OCI-LY3 (cell line): ENCODE measurements around the gene SHANK3.

Source experiments
- H2AFZ ChIP-seq: fragments of 200-600, 300-600 bp; shearing (Covaris generic); 2 replicates; pipeline ENCODE4 v1.6.0; 2014; ENCODE audit warnings: antibody characterized with exemption, low read depth, low read length
- H3K27ac ChIP-seq: fragments of 200-600, 300-600 bp; sonication (generic); 2 replicates; pipeline ENCODE4 v1.5.1; 2014; ENCODE audit warnings: mild to moderate bottlenecking, low read length, moderate library complexity, mixed read lengths
- H3K27me3 ChIP-seq: fragments of 200-600, 300-600 bp; sonication (generic); 2 replicates; pipeline ENCODE4 v1.6.1; 2014; ENCODE audit warnings: low read depth, low read length, mixed read lengths
- H3K36me3 ChIP-seq: fragments of 200-600, 300-600 bp; sonication (generic); replicated peaks from 2 replicates; pipeline ENCODE3; 2014; ENCODE audit warnings: low read depth, low read length, mixed read lengths
- H3K4me1 ChIP-seq: fragments of 300-600, 200-600 bp; sonication (generic); 2 replicates; pipeline ENCODE4 v1.6.1; 2014; ENCODE audit warnings: low read length, mixed read lengths
- H3K4me2 ChIP-seq: fragments of 200-600, 300-600 bp; sonication (generic); 2 replicates; pipeline ENCODE4 v1.6.1; 2014; ENCODE audit warnings: low read length, mixed read lengths
- H3K4me3 ChIP-seq: fragments of 300-600, 200-600 bp; sonication (generic); 2 replicates; pipeline ENCODE4 v1.5.1; 2014; ENCODE audit warnings: antibody characterized with exemption, mild to moderate bottlenecking, low read length, moderate library complexity
- H3K79me2 ChIP-seq: fragments of 300-600, 200-600 bp; shearing (Covaris generic); 2 replicates; pipeline ENCODE4 v1.6.1; 2014; ENCODE audit warnings: mild to moderate bottlenecking, low read length, mixed read lengths
- H3K9ac ChIP-seq: fragments of 300-600, 200-600 bp; shearing (Covaris generic); 2 replicates; pipeline ENCODE4 v1.6.0; 2014; ENCODE audit warnings: mild to moderate bottlenecking, low read length, moderate library complexity
- H3K9me3 ChIP-seq: fragments of 200-600, 300-600 bp; shearing (Covaris generic); 2 replicates; pipeline ENCODE4 v1.6.1; 2014; ENCODE audit warnings: low read length, mixed read lengths; ENCODE audit not compliant: insufficient read depth
- H4K20me1 ChIP-seq: fragments of 200-600, 300-600 bp; sonication (generic); 2 replicates; pipeline ENCODE4 v1.6.1; 2016; ENCODE audit warnings: low read length, mixed read lengths; ENCODE audit not compliant: insufficient read depth
- CTCF ChIP-seq: fragments of 200-600, 300-600 bp; sonication (generic); IDR thresholded peaks from 2 replicates; pipeline ENCODE4 v1.5.1; 2014; ENCODE audit warnings: antibody characterized with exemption, low read length, low read depth
- EZH2phosphoT487 ChIP-seq: fragments of 200-600 bp; shearing (Covaris generic); IDR thresholded peaks from 2 replicates; pipeline ENCODE4 v1.6.1; 2018; ENCODE audit warnings: antibody characterized with exemption, mixed run types, low read depth

SHANK3 gene

GRCh38 chr22:50716290-50717024 is 43.8 kb downstream of the SHANK3 start:
- H3K4me2 ChIP-seq = no peak overlapping the region
- H3K27me3 ChIP-seq = no peaks in the 10 kb centered on the region
- H3K79me2 ChIP-seq = no peaks in the 10 kb centered on the region
- H3K4me1 ChIP-seq = no peaks in the 10 kb centered on the region
- H2AFZ ChIP-seq = no peak overlapping the region
- H3K36me3 ChIP-seq = no peaks in the 10 kb centered on the region
- no peaks in the 10 kb centered on the region for H3K9me3 ChIP-seq
- H3K4me3 ChIP-seq = no peak overlapping the region
- no peak overlapping the region for H3K9ac ChIP-seq
- TF ChIP-seq CTCF = no peak
- TF ChIP-seq EZH2phosphoT487 = no peak
- no peak overlapping the region for H3K27ac ChIP-seq
- no peaks in the 10 kb centered on the region for H4K20me1 ChIP-seq

- Histone ChIP-seq H3K4me3 (no peak overlapping the region), H3K79me2 (no peaks in the 10 kb centered on the region), H3K27ac (no peak overlapping the region), H3K27me3 (no peaks in the 10 kb centered on the region), H3K9me3 (no peaks in the 10 kb centered on the region), H3K4me2 (no peak overlapping the region), H3K4me1 (no peaks in the 10 kb centered on the region), H2AFZ (no peak overlapping the region), H3K36me3 (no peaks in the 10 kb centered on the region), H3K9ac (no peak overlapping the region), H4K20me1 (no peaks in the 10 kb centered on the region)
- 0 out of 2 replicates have a peak, but pooled peaks have one; percentile 7 for TF ChIP-seq CTCF
- TF ChIP-seq EZH2phosphoT487 = no peak
Measured at GRCh38 chr22:50717709-50718351, 45.2 kb downstream of the SHANK3 start.

GRCh38 chr22:50718352-50718709 is 45.7 kb downstream of the SHANK3 start:
- no peak overlapping the region for H3K4me3 ChIP-seq
- H3K4me1 ChIP-seq = no peaks in the 10 kb centered on the region
- TF ChIP-seq CTCF = no peak
- no peak for TF ChIP-seq EZH2phosphoT487
- no peaks in the 10 kb centered on the region for H3K79me2 ChIP-seq
- no peaks in the 10 kb centered on the region for H3K27me3 ChIP-seq
- no peak overlapping the region for H3K9ac ChIP-seq
- no peaks in the 10 kb centered on the region for H4K20me1 ChIP-seq
- no peak overlapping the region for H2AFZ ChIP-seq
- H3K27ac ChIP-seq = no peak overlapping the region
- H3K4me2 ChIP-seq = no peak overlapping the region
- H3K9me3 ChIP-seq = no peaks in the 10 kb centered on the region
- no peaks in the 10 kb centered on the region for H3K36me3 ChIP-seq

- H3K79me2 ChIP-seq = no peaks in the 10 kb centered on the region
- H3K4me1 ChIP-seq = peaks cover 6% of the 10 kb centered on the region
- TF ChIP-seq EZH2phosphoT487 = no peak
- TF ChIP-seq CTCF = no peak
- no peaks in the 10 kb centered on the region for H3K36me3 ChIP-seq
- no peak overlapping the region for H2AFZ ChIP-seq
- H3K27ac ChIP-seq = no peak overlapping the region
- H3K9me3 ChIP-seq = no peaks in the 10 kb centered on the region
- H3K4me3 ChIP-seq = no peak overlapping the region
- no peak overlapping the region for H3K4me2 ChIP-seq
- H3K9ac ChIP-seq = no peak overlapping the region
- H3K27me3 ChIP-seq = no peaks in the 10 kb centered on the region
- H4K20me1 ChIP-seq = no peaks in the 10 kb centered on the region
Measured at GRCh38 chr22:50719814-50720300, 47.2 kb downstream of the SHANK3 start.
